Epithelial cell of esophagus (primary cell): ENCODE measurements around the gene DENND5A.

Experiments
- DNase-seq: peaks from one replicate; pipeline ENCODE4 v3.0.0; 2010; ENCODE audit warnings: low read depth
- H3K4me3 ChIP-seq: 2 replicates; pipeline ENCODE4 v1.5.1; 2011; ENCODE audit warnings: mild to moderate bottlenecking, low read length, control low read depth
- CTCF ChIP-seq: IDR thresholded peaks from 2 replicates; pipeline ENCODE4 v1.5.1; 2011; ENCODE audit warnings: low read depth, mild to moderate bottlenecking, low read length, control low read depth, inconsistent platforms; ENCODE audit not compliant: insufficient read depth; ENCODE audit errors: missing control alignments

Gene DENND5A

GRCh38 chr11:9138612-9139579 is 126.3 kb downstream of the DENND5A start:
- no peak overlapping the region for H3K4me3 ChIP-seq
- TF ChIP-seq CTCF: no peak
- peak; percentile 98 for DNase-seq

- no peak for DNase-seq
- TF ChIP-seq CTCF: no peak
- H3K4me3 ChIP-seq: no peak overlapping the region
Measured at GRCh38 chr11:9138133-9138453, 127.1 kb downstream of the DENND5A start.

- no peak overlapping the region for H3K4me3 ChIP-seq
- TF ChIP-seq CTCF: peak; percentile 99
- DNase-seq: peak; percentile 77
Measured at GRCh38 chr11:9137293-9138132, 127.6 kb downstream of the DENND5A start.

GRCh38 chr11:9136741-9137140 is 128.4 kb downstream of the DENND5A start:
- no peak for TF ChIP-seq CTCF
- no peak for DNase-seq
- no peak overlapping the region for H3K4me3 ChIP-seq

- no peak for TF ChIP-seq CTCF
- no peak for DNase-seq
- no peak overlapping the region for H3K4me3 ChIP-seq
Measured at GRCh38 chr11:9133956-9134355, 131.2 kb downstream of the DENND5A start.

- no peak for DNase-seq
- peak; percentile 3 for TF ChIP-seq CTCF
Measured at GRCh38 chr11:9132203-9132878, 132.8 kb downstream of the DENND5A start.

More at GRCh38 chr11:9132203-9132878, 132.8 kb downstream of the DENND5A start:
- no peak overlapping the region for H3K4me3 ChIP-seq
